Calu3 (cell line): ENCODE results near the gene POLR2I. TPM values are rescaled to one million over a fixed set of nuclear protein-coding genes. Genes with fewer than 3 reads are reported as not detected.

Experiments used
- BruUV-seq: library from RNA; stranded (reverse); fragments of 400-500 nt; replicated peaks from 2 replicates; lab custom pipeline; 2021; lab: Mats Ljungman, UMichigan
- CTCF ChIA-PET: fragments of 300-600 bp; sonication (Branson Sonifier 250); formaldehyde crosslinking; loops from one replicate; lab custom pipeline; 2022; ENCODE audit warnings: antibody characterized with exemption; lab: Charles Lee
- DNase-seq: peaks from one replicate; pipeline ENCODE4 v3.0.0; 2022
- H3K27ac Mint-ChIP-seq: one replicate; pipeline ENCODE4 v1.8.0; 2022; ENCODE audit warnings: mixed read lengths; ENCODE audit not compliant: unreplicated experiment
- H3K27me3 Mint-ChIP-seq: one replicate; pipeline ENCODE4 v1.8.0; 2022; ENCODE audit warnings: mixed read lengths; ENCODE audit not compliant: unreplicated experiment
- H3K36me3 Mint-ChIP-seq: one replicate; pipeline ENCODE4 v1.8.0; 2022; ENCODE audit warnings: mild to moderate bottlenecking, moderate library complexity, mixed read lengths; ENCODE audit not compliant: insufficient read depth, unreplicated experiment
- H3K4me1 Mint-ChIP-seq: one replicate; pipeline ENCODE4 v1.8.0; 2022; ENCODE audit warnings: mild to moderate bottlenecking, low read depth, mixed read lengths; ENCODE audit not compliant: unreplicated experiment
- H3K4me3 Mint-ChIP-seq: one replicate; pipeline ENCODE4 v1.8.0; 2022; ENCODE audit warnings: mild to moderate bottlenecking, low read depth, moderate library complexity, mixed read lengths; ENCODE audit not compliant: unreplicated experiment
- H3K9me3 Mint-ChIP-seq: one replicate; pipeline ENCODE4 v1.8.0; 2022; ENCODE audit warnings: low read depth, mixed read lengths; ENCODE audit not compliant: unreplicated experiment
- intact Hi-C: fragments of 100-400 bp; cut with micrococcal nuclease; formaldehyde crosslinking; loops from one replicate; pipeline ENCODE4 v1.10.0; 2022; ENCODE audit not compliant: unreplicated experiment
- total RNA-seq: library from RNA; stranded (reverse); gene quantifications from 2 replicates; pipeline ENCODE4 v1.2.3, GENCODE V29; 2022
- TF ChIP-seq, protein P1 (sequence below): fragments of 200-600 bp; IDR thresholded peaks from one replicate; pipeline ENCODE4 v1.8.0; 2022; ENCODE audit warnings: antibody characterized with exemption; ENCODE audit not compliant: unreplicated experiment

Gene POLR2I
- total RNA-seq, 1 experiment from 2014 or later: 92.2 TPM

DNA sequence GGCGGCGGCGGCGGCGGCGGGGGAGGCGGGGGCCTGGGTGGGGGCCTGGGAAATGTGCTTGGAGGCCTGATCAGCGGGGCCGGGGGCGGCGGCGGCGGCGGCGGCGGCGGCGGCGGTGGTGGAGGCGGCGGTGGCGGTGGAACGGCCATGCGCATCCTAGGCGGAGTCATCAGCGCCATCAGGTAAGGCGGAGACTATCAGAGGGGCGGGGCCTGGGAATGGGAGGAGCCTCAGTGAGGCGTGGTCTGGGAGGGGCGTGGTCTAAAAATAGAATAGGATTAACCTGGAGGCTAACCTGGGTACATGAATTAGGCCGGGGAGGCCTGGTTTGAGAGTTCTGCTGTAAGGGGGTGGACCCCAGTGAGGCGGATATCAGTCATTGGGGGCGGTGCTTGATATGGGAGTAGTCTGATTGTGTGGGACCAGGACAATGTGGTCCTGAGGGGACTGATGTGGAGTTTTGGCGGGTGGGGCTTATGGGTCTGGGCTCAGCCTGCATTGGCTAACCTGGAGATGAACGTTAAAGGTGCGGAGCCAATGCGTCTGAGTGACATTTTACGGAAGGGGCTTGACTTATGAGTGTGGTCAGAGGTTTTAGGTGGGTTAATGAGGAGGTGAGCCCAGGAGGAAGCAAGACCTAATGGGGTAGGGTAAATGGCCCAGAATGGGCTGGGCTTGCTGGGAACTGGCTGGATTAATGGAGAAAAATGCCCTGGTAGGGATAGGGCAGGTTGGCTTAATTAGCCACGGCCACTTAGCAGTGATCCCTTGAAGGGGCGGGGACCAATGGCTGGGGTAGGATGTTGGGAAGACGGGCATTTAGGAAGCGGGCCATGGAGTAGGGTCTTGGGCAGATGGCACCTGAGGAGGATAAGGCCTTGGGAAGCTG is 26.6 kb upstream of the POLR2I start:
- Mint-ChIP-seq H3K4me3 (peak overlapping the region; percentile 95), H3K9me3 (peaks cover 3% of the 10 kb centered on the region), H3K36me3 (peaks cover 82% of the 10 kb centered on the region), H3K4me1 (peaks cover 21% of the 10 kb centered on the region), H3K27me3 (no peaks in the 10 kb centered on the region), H3K27ac (peak overlapping the region; percentile 99)
- no TSS peak for BruUV-seq
- TF ChIP-seq, protein P1, sequence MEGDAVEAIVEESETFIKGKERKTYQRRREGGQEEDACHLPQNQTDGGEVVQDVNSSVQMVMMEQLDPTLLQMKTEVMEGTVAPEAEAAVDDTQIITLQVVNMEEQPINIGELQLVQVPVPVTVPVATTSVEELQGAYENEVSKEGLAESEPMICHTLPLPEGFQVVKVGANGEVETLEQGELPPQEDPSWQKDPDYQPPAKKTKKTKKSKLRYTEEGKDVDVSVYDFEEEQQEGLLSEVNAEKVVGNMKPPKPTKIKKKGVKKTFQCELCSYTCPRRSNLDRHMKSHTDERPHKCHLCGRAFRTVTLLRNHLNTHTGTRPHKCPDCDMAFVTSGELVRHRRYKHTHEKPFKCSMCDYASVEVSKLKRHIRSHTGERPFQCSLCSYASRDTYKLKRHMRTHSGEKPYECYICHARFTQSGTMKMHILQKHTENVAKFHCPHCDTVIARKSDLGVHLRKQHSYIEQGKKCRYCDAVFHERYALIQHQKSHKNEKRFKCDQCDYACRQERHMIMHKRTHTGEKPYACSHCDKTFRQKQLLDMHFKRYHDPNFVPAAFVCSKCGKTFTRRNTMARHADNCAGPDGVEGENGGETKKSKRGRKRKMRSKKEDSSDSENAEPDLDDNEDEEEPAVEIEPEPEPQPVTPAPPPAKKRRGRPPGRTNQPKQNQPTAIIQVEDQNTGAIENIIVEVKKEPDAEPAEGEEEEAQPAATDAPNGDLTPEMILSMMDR: no peak
- DNase-seq: peak; percentile 95
- CTCF ChIA-PET: no interaction called here
- intact Hi-C loops: no loop called here

DNA sequence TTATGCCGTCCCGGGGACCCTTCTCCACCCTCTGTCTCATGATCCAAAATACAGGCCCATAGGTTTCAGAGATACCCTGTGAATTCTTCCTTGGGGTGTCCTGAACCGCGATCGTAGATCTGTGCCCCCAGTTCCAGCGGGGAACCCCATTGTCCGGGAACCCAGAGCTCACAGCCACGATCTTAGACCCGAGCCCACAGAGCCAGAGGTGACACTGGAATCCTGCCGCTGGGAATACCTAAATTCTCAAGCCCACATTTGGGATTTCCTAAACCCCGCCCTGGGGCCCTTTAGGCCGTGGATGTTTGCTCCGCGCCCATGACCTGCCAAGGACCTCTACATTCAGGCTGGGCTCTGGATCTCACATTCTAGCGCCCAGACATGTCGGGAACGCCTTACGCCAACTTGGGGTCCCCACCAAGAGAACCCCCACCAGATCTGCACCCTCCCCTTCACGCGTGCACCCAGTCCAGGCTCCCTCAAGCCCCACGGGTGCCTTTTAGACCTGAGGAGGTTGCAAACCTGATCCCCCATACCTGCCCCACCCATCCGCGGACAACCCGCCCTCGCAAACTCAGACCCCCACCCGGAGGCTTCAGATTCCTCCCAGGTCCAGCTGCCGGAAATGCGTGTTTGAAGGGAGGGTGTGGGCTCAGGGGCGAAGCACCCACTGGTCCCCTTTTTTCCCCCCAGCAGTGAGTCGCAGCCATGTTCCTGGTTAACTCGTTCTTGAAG is 25.8 kb upstream of the POLR2I start:
- H3K36me3 Mint-ChIP-seq: peaks cover 81% of the 10 kb centered on the region
- no peaks in the 10 kb centered on the region for H3K27me3 Mint-ChIP-seq
- peaks cover 3% of the 10 kb centered on the region for H3K9me3 Mint-ChIP-seq
- intact Hi-C loops: no loop called here
- H3K4me1 Mint-ChIP-seq: peaks cover 29% of the 10 kb centered on the region
- DNase-seq: peak; percentile 63
- BruUV-seq: TSS peak; percentile 88
- CTCF ChIA-PET: interaction anchor here (1.5 kb wide), 1 partner anchor 13 kb away, joined by 9 read pairs; no protein-coding TSS in a partner anchor
- H3K27ac Mint-ChIP-seq: peak overlapping the region; percentile 99
- TF ChIP-seq, protein P1: no peak
- peak overlapping the region; percentile 95 for H3K4me3 Mint-ChIP-seq

DNA sequence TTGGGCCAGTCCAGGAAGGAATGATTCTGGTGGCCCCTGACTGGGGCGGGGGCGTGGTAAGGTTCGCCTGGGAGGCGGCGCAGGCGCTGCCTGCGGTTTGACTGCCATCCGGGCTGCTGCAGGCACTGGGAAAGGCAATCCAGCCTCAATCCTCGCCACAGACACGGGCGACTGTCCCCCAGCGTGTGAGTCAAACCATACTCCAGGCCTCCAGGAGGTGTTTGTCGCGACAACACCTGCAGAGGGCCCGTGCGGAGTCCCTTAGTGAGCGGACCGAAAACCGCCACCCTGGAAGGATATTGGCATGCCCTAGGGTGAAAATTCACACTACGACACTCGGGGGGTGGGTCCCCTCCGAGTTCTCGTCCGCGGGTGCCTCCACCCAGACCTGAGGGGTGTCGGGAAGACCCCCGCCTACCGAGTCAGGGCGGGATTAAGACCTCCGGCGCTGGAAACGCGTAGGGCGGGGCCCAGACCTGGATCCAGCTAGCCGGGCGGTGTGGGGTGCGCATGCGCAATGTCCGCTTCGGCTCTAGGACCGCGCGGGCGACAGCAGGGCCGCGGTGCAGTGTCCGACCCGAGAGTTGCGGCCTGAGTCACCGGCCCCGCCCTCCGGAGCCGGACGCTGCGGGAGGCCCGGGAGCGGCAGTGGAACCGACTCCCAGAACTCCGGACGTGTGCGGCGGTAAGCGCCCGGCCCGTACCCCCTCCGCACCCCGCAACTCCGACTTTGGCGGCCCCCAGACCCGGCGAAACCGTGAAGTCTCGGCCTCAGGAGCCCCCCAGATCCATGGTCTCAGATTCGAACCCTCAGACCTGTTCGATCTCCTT is 25.0 kb upstream of the POLR2I start, which contains the start of gene CAPNS1:
Gene CAPNS1, plus strand, starts transcription at position 594 of the 831 bp plus-strand sequence. CDS start 946 bp downstream, outside the sequence.
- BruUV-seq: no TSS peak
- DNase-seq: peak; percentile 99
- peaks cover 78% of the 10 kb centered on the region for H3K36me3 Mint-ChIP-seq
- H3K4me3 Mint-ChIP-seq: peak within 1 kb of the TSS; percentile 95
- intact Hi-C loops: no loop called here
- peaks cover 3% of the 10 kb centered on the region for H3K9me3 Mint-ChIP-seq
- peak within 1 kb of the TSS; percentile 99 for H3K27ac Mint-ChIP-seq
- H3K27me3 Mint-ChIP-seq: no peaks in the 10 kb centered on the region
- peaks cover 37% of the 10 kb centered on the region for H3K4me1 Mint-ChIP-seq
- TF ChIP-seq, protein P1: peak; percentile 20
- CTCF ChIA-PET: interaction anchor here (1.5 kb wide), 1 partner anchor 12 kb away, joined by 9 read pairs; no protein-coding TSS in a partner anchor

DNA sequence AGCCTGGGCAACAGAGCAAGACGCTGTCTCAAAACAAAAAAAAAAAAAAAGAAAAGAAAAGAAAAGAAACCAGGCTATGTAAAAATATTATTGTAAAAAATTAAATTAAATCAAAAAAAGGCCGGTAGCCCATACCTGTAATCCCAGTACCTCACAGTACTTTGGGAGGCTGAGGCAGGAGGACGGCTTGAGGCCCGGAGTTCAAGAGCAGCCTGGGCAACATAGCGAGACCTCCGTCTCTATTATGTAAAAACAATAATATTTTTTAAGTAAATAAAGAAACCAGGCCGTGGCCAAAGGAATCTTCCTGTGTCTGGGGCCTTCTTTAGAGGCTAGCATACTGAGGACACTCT is 24.4 kb upstream of the POLR2I start:
- peaks cover 37% of the 10 kb centered on the region for H3K4me1 Mint-ChIP-seq
- H3K36me3 Mint-ChIP-seq: peaks cover 72% of the 10 kb centered on the region
- TF ChIP-seq, protein P1: no peak
- CTCF ChIA-PET: interaction anchor here (0.7 to 1.5 kb wide), 3 partner anchors 11 to 24 kb away, joined by 4 to 9 read pairs (median 7); partner anchors contain the start of gene POLR2I
- no peak for DNase-seq
- H3K27me3 Mint-ChIP-seq: no peaks in the 10 kb centered on the region
- intact Hi-C loops: no loop called here
- H3K4me3 Mint-ChIP-seq: peak overlapping the region; percentile 95
- H3K27ac Mint-ChIP-seq: peak overlapping the region; percentile 99
- H3K9me3 Mint-ChIP-seq: peaks cover 3% of the 10 kb centered on the region
- no TSS peak for BruUV-seq
